Measurements from ENCODE around the gene PI3.

The PI3 gene

GRCh38 chr20:45189067-45189609, 14.4 kb downstream of the PI3 start:
- no peak for DNase-seq

GRCh38 chr20:45189861-45190260, 15.2 kb downstream of the PI3 start:
- no peak for DNase-seq

- no peak for DNase-seq
These were observed 17.2 kb downstream of the PI3 start for GRCh38 chr20:45191926-45192325.

GRCh38 chr20:45193331-45193730, 18.6 kb downstream of the PI3 start:
- DNase-seq: no peak

GRCh38 chr20:45206725-45207124, 32.0 kb downstream of the PI3 start, which contains the start of gene SEMG1:
SEMG1 (plus strand) TSS chr20:45207033; CDS start chr20:45207054, 21 bp downstream.
- DNase-seq: no peak

GRCh38 chr20:45209924-45210323, 35.2 kb downstream of the PI3 start:
- no peak for DNase-seq

- DNase-seq: no peak
These were observed 37.1 kb downstream of the PI3 start for GRCh38 chr20:45211569-45212474.

GRCh38 chr20:45212836-45213235, 38.1 kb downstream of the PI3 start:
- no peak for DNase-seq

- DNase-seq: no peak
These were observed 43.4 kb downstream of the PI3 start for GRCh38 chr20:45218124-45218523.

- DNase-seq: no peak
These were observed 43.9 kb downstream of the PI3 start for GRCh38 chr20:45218636-45219035.

- DNase-seq: no peak
These were observed 46.4 kb downstream of the PI3 start, which contains the start of gene SEMG2 for GRCh38 chr20:45221076-45221475. SEMG2 (plus strand) TSS chr20:45221373; CDS start chr20:45221390, 17 bp downstream.

- no peak for DNase-seq
These were observed 48.4 kb downstream of the PI3 start for GRCh38 chr20:45223136-45223535.
